ENCODE data around the gene CFB. TPM values are rescaled to one million over a fixed set of nuclear protein-coding genes. Genes with fewer than 3 reads are reported as not detected.

Gene CFB
- total and polyA plus RNA-seq, 2 of the 13 experiments (the other 11 are each of a cell fraction or from before 2014, with no cell fraction given): 171 to 513 TPM

DNA sequence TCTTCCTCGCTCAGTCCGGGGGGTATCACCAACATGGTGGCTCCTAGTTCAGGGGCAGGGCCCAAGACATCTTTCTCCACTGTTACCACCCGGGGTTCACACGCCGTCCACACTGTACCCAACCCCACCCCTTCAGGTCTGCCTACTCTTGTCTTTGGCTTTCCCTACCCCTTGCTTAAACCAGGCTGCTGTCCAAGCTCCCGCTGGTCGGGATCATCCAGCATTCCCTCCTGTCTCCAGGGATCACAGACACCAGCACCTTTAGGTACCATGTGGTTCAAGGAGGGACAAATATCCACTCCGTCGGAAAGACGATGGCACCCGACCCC lies 12.5 kb downstream of the CFB start:
- Histone ChIP-seq H3K27me3 (ENCODE audit: control insufficient read depth in 1 of 2, insufficient read depth in 2 of 2, low read length in 2 of 2) (no peaks in the 10 kb centered on the region; a peak in 1 of 5 replicates), H3K4me3 (replicated peaks in 1 of 3; ENCODE audit: insufficient read depth in 1 of 3, low read depth in 2 of 3, low read length in 3 of 3) (peak overlapping the region; percentile 81 to 98 (median 95)), H3K9ac (ENCODE audit: insufficient read depth, low read depth, low read length) (peak overlapping the region; percentile 91), H3K79me2 (ENCODE audit: insufficient read depth, low read length) (peaks cover 39% of the 10 kb centered on the region), H3K4me1 (ENCODE audit: insufficient read depth, low read length) (peaks cover 31% of the 10 kb centered on the region), H3K9me3 (ENCODE audit: low read length) (no peaks in the 10 kb centered on the region), H3K36me3 (replicated peaks in 1 of 2; ENCODE audit: control insufficient read depth in 1 of 2, insufficient read depth in 2 of 2, low read length in 2 of 2) (peaks cover 40 to 68% of the 10 kb centered on the region in 2 experiments), H4K20me1 (ENCODE audit: insufficient read depth, low read length) (no peaks in the 10 kb centered on the region), H2AFZ (ENCODE audit: low read length) (no peak overlapping the region), H3K4me2 (ENCODE audit: low read depth, low read length) (peak overlapping the region; percentile 97), H3K27ac (ENCODE audit: extremely low read length, insufficient read depth, low read length) (peak overlapping the region; percentile 71)
- intact Hi-C loops (cut with micrococcal nuclease; ENCODE audit: unreplicated experiment) (loop anchor here (10.0 kb wide), 1 partner anchor 124 kb away; no protein-coding TSS in a partner anchor), in situ Hi-C loops (cut with HindIII; ENCODE audit: extremely low pct_ligation_motif_present, low pct_unique_long_range_greater_than_20kb) (no loop called here)
- no TSS peak for BruUV-seq (replicated peaks)
- FAIRE-seq (no peak), ATAC-seq (peak; percentile 21), DNase-seq (ENCODE audit: low spot score) (no peak)
- under 1% methylated on average over 11 of the region's 11 CpGs for WGBS (ENCODE audit: low lambda C conversion rate)
- ChIA-PET CTCF (ENCODE audit: low intra/inter-chr PET ratio, low total read pairs) (no interaction called here), POLR2A (interaction anchor here (1.0 to 7.7 kb wide), 17 partner anchors 8 to 339 kb away, joined by 3 to 142 read pairs (median 6); partner anchors contain the start of genes C2, CFB, DXO and EHMT2)
- TF ChIP-seq ZNF879 (CRISPR knock-in tag; IDR thresholded peaks at IDR 0.05) (peak; percentile 18; the same call in 1 of the 2 replicates), DPF2 (CRISPR knock-in tag; IDR thresholded peaks at IDR 0.05; ENCODE audit: borderline replicate concordance, low read depth) (0 out of 2 replicates have a peak, but pooled peaks have one; percentile 42), GLI4 (CRISPR knock-in tag; IDR thresholded peaks at IDR 0.05; ENCODE audit: borderline replicate concordance) (peak; percentile 15; the same call in 1 of the 2 replicates), ZNF737 (CRISPR knock-in tag; IDR thresholded peaks at IDR 0.05; ENCODE audit: borderline replicate concordance) (0 out of 2 replicates have a peak, but pooled peaks have one; percentile 71), NR1H2 (CRISPR knock-in tag; IDR thresholded peaks at IDR 0.05; ENCODE audit: borderline replicate concordance, low read depth) (peak; percentile 47; the same call in 1 of the 2 replicates), ZNF253 (CRISPR knock-in tag; IDR thresholded peaks at IDR 0.05; ENCODE audit: borderline replicate concordance) (0 out of 2 replicates have a peak, but pooled peaks have one; percentile 17), ZBTB8A (CRISPR knock-in tag; IDR thresholded peaks at IDR 0.05; ENCODE audit: borderline replicate concordance, low read depth) (0 out of 2 replicates have a peak, but pooled peaks have one; percentile 17), TEAD2 (CRISPR knock-in tag; IDR thresholded peaks at IDR 0.05) (no peak), ZBTB7A (CRISPR knock-in tag; IDR thresholded peaks at IDR 0.05) (peak; percentile 27; the same call in 1 of the 2 replicates)
- TF ChIP-seq, protein P1, sequence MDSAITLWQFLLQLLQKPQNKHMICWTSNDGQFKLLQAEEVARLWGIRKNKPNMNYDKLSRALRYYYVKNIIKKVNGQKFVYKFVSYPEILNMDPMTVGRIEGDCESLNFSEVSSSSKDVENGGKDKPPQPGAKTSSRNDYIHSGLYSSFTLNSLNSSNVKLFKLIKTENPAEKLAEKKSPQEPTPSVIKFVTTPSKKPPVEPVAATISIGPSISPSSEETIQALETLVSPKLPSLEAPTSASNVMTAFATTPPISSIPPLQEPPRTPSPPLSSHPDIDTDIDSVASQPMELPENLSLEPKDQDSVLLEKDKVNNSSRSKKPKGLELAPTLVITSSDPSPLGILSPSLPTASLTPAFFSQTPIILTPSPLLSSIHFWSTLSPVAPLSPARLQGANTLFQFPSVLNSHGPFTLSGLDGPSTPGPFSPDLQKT (CRISPR knock-in tag; IDR thresholded peaks at IDR 0.05; ENCODE audit: borderline replicate concordance): no peak
- TF ChIP-seq, protein P2, sequence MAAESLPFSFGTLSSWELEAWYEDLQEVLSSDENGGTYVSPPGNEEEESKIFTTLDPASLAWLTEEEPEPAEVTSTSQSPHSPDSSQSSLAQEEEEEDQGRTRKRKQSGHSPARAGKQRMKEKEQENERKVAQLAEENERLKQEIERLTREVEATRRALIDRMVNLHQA (CRISPR knock-in tag; IDR thresholded peaks at IDR 0.05): no peak
- TF ChIP-seq, protein P3, sequence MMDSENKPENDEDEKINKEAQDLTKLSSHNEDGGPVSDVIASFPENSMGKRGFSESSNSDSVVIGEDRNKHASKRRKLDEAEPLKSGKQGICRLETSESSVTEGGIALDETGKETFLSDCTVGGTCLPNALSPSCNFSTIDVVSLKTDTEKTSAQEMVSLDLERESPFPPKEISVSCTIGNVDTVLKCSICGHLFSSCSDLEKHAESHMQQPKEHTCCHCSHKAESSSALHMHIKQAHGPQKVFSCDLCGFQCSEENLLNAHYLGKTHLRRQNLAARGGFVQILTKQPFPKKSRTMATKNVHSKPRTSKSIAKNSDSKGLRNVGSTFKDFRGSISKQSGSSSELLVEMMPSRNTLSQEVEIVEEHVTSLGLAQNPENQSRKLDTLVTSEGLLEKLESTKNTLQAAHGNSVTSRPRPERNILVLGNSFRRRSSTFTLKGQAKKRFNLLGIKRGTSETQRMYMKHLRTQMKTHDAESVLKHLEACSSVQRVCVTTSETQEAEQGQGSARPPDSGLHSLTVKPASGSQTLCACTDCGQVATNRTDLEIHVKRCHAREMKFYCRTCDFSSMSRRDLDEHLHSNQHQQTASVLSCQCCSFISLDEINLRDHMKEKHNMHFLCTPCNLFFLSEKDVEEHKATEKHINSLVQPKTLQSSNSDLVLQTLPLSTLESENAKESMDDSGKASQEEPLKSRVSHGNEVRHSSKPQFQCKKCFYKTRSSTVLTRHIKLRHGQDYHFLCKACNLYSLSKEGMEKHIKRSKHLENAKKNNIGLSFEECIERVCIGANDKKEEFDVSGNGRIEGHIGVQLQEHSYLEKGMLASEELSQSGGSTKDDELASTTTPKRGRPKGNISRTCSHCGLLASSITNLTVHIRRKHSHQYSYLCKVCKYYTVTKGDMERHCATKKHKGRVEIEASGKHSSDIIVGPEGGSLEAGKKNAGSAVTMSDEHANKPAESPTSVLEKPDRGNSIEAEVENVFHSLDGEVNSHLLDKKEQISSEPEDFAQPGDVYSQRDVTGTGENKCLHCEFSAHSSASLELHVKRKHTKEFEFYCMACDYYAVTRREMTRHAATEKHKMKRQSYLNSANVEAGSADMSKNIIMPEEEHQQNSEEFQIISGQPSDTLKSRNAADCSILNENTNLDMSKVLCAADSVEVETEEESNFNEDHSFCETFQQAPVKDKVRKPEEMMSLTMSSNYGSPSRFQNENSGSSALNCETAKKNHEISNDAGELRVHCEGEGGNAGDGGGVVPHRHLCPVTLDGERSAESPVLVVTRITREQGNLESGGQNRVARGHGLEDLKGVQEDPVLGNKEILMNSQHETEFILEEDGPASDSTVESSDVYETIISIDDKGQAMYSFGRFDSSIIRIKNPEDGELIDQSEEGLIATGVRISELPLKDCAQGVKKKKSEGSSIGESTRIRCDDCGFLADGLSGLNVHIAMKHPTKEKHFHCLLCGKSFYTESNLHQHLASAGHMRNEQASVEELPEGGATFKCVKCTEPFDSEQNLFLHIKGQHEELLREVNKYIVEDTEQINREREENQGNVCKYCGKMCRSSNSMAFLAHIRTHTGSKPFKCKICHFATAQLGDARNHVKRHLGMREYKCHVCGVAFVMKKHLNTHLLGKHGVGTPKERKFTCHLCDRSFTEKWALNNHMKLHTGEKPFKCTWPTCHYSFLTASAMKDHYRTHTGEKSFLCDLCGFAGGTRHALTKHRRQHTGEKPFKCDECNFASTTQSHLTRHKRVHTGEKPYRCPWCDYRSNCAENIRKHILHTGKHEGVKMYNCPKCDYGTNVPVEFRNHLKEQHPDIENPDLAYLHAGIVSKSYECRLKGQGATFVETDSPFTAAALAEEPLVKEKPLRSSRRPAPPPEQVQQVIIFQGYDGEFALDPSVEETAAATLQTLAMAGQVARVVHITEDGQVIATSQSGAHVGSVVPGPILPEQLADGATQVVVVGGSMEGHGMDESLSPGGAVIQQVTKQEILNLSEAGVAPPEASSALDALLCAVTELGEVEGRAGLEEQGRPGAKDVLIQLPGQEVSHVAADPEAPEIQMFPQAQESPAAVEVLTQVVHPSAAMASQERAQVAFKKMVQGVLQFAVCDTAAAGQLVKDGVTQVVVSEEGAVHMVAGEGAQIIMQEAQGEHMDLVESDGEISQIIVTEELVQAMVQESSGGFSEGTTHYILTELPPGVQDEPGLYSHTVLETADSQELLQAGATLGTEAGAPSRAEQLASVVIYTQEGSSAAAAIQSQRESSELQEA (CRISPR knock-in tag; IDR thresholded peaks at IDR 0.05; ENCODE audit: not compliant biosample characterization): peak; percentile 7
- TF ChIP-seq, protein P4, sequence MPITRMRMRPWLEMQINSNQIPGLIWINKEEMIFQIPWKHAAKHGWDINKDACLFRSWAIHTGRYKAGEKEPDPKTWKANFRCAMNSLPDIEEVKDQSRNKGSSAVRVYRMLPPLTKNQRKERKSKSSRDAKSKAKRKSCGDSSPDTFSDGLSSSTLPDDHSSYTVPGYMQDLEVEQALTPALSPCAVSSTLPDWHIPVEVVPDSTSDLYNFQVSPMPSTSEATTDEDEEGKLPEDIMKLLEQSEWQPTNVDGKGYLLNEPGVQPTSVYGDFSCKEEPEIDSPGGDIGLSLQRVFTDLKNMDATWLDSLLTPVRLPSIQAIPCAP (CRISPR knock-in tag; IDR thresholded peaks at IDR 0.05; ENCODE audit: low read depth): 0 out of 2 replicates have a peak, but pooled peaks have one; percentile 35
